ENCODE results near the gene CREB1. TPM values are rescaled to one million over a fixed set of nuclear protein-coding genes. Genes with fewer than 3 reads are reported as not detected.
"Not testable (repeated sequence)": the region's sequence is repeated elsewhere in the genome, so short reads cannot be mapped to it uniquely, and the experiment has no call there.

Gene CREB1
- total and polyA plus RNA-seq, 2 donors (not counting 1 experiment from before 2014, with no cell fraction given), result 42.5 to 156 TPM

GRCh38 chr2:207643892-207644291, 114.1 kb downstream of the CREB1 start:
- WGBS (ENCODE audit: insufficient coverage), result no CpG with 5 or more reads among the region's 1 CpG
- Mint-ChIP-seq H3K9me3 (ENCODE audit: insufficient read depth) (no peaks in the 10 kb centered on the region), H3K4me1 (no peaks in the 10 kb centered on the region), H3K27ac (no peak overlapping the region), H3K4me3 (no peak overlapping the region), H3K27me3 (no peaks in the 10 kb centered on the region)
- Histone ChIP-seq H3K4me3 (ENCODE audit: control extremely low read depth in 1 of 5, extremely low read depth in 1 of 5, insufficient read depth in 1 of 5, low read depth in 2 of 5, low read length in 4 of 5) (no peak overlapping the region), H3K4me2 (replicated peaks; ENCODE audit: low read depth, low read length, poor library complexity, severe bottlenecking) (no peak overlapping the region), H3K27me3 (replicated peaks in 1 of 4; ENCODE audit: control extremely low read depth in 1 of 4, control insufficient read depth in 3 of 4, insufficient read depth in 4 of 4, low read length in 3 of 4) (no peaks in the 10 kb centered on the region), H2AFZ (ENCODE audit: insufficient read depth, low read depth, low read length, poor library complexity, severe bottlenecking) (no peak overlapping the region), H3K36me3 (replicated peaks in 1 of 2; ENCODE audit: control extremely low read depth in 1 of 2, control insufficient read depth in 1 of 2, extremely low read depth in 1 of 2, insufficient read depth in 2 of 2, low read length in 1 of 2) (no peaks in the 10 kb centered on the region), H3K79me2 (ENCODE audit: control insufficient read depth, insufficient read depth, low read length) (no peaks in the 10 kb centered on the region), H3K27ac (ENCODE audit: low read length in 2 of 2) (no peak overlapping the region), H4K20me1 (ENCODE audit: control insufficient read depth, insufficient read depth, low read length, poor library complexity, severe bottlenecking) (no peaks in the 10 kb centered on the region), H3K9ac (ENCODE audit: low read length) (no peak overlapping the region), H3K4me1 (ENCODE audit: control insufficient read depth in 2 of 2, insufficient read depth in 2 of 2, low read length in 2 of 2) (no peaks in the 10 kb centered on the region), H3K9me3 (ENCODE audit: control extremely low read depth in 1 of 3, control insufficient read depth in 2 of 3, insufficient read depth in 1 of 3, low read length in 2 of 3) (peaks cover 2 to 14% (median 9%) of the 10 kb centered on the region in 3 donors)
- no peak for DNase-seq
- CTCF ChIA-PET, result no interaction called here
- ATAC-seq (ENCODE audit: low read depth), result no peak
- intact Hi-C loops (cut with micrococcal nuclease), result no loop called here
- POLR2A ChIA-PET, result no interaction called here
- TF ChIP-seq EZH2 (IDR thresholded peaks at IDR 0.05; ENCODE audit: borderline replicate concordance, insufficient read depth, low read depth, low read length, poor library complexity, severe bottlenecking) (no peak), CTCF (IDR thresholded peaks at IDR 0.05) (no peak)

GRCh38 chr2:207646582-207646981, 116.8 kb downstream of the CREB1 start:
- H3K27ac Mint-ChIP-seq; CTCF ChIA-PET; H3K27me3 Mint-ChIP-seq; H3K27me3 ChIP-seq (replicated peaks in 1 of 4; ENCODE audit: control extremely low read depth in 1 of 4, control insufficient read depth in 3 of 4, insufficient read depth in 4 of 4, low read length in 3 of 4); H3K79me2 ChIP-seq (ENCODE audit: control insufficient read depth, insufficient read depth, low read length); POLR2A ChIA-PET; H3K4me1 ChIP-seq (ENCODE audit: control insufficient read depth in 2 of 2, insufficient read depth in 2 of 2, low read length in 2 of 2); H3K9me3 Mint-ChIP-seq (ENCODE audit: insufficient read depth); H3K4me3 Mint-ChIP-seq; H3K36me3 ChIP-seq (replicated peaks in 1 of 2; ENCODE audit: control extremely low read depth in 1 of 2, control insufficient read depth in 1 of 2, extremely low read depth in 1 of 2, insufficient read depth in 2 of 2, low read length in 1 of 2); ATAC-seq (ENCODE audit: low read depth); H3K9me3 ChIP-seq (ENCODE audit: control extremely low read depth in 1 of 3, control insufficient read depth in 2 of 3, insufficient read depth in 1 of 3, low read length in 2 of 3); H3K4me1 Mint-ChIP-seq; H4K20me1 ChIP-seq (ENCODE audit: control insufficient read depth, insufficient read depth, low read length, poor library complexity, severe bottlenecking); intact Hi-C loops (cut with micrococcal nuclease); H2AFZ ChIP-seq (ENCODE audit: insufficient read depth, low read depth, low read length, poor library complexity, severe bottlenecking); H3K4me3 ChIP-seq (ENCODE audit: control extremely low read depth in 1 of 5, extremely low read depth in 1 of 5, insufficient read depth in 1 of 5, low read depth in 2 of 5, low read length in 4 of 5); H3K4me2 ChIP-seq (replicated peaks; ENCODE audit: low read depth, low read length, poor library complexity, severe bottlenecking); DNase-seq; H3K27ac ChIP-seq (ENCODE audit: low read length in 2 of 2); H3K9ac ChIP-seq (ENCODE audit: low read length): not testable (repeated sequence)
- WGBS (ENCODE audit: insufficient coverage), result 96% methylated on average over 6 of the region's 7 CpGs

Other genes starting within 250 kb of the CREB1 start
- 33.1 and 34.4 TPM in 2 replicates for gene METTL21A, start 95.4 kb downstream of the CREB1 start, total RNA-seq
- 30.7 and 31.2 TPM in 2 replicates for gene METTL21A, start 95.4 kb downstream of the CREB1 start, polyA plus RNA-seq
- gene CCNYL1, start 181.7 kb downstream of the CREB1 start, total RNA-seq, result 14.2 and 15.1 TPM in 2 replicates
- gene CCNYL1, start 181.7 kb downstream of the CREB1 start, polyA plus RNA-seq, result 8.6 and 11.3 TPM in 2 replicates
- gene FZD5, start 239.9 kb downstream of the CREB1 start, total RNA-seq, result 1.8 and 2.5 TPM in 2 replicates
- 0.37 and 0.46 TPM in 2 replicates for gene FZD5, start 239.9 kb downstream of the CREB1 start, polyA plus RNA-seq

Measured in B cell (primary cell).